Nephron (organoid): ENCODE measurements around the gene WNK2.

ENCODE experiments used
- H3K27ac Mint-ChIP-seq, 3 experiments: 2 replicates each; pipeline ENCODE4 v1.8.0; 2020; ENCODE audit warnings: mixed read lengths in 3 of 3, mild to moderate bottlenecking in 2 of 3, moderate library complexity in 1 of 3
- H3K27me3 Mint-ChIP-seq: 2 replicates; pipeline ENCODE4 v1.8.0; 2021; ENCODE audit warnings: low read depth, mild to moderate bottlenecking, moderate library complexity, mixed read lengths
- H3K36me3 Mint-ChIP-seq: 2 replicates; pipeline ENCODE4 v1.8.0; 2020; ENCODE audit warnings: low read depth, mixed read lengths
- H3K4me1 Mint-ChIP-seq: 2 replicates; pipeline ENCODE4 v1.8.0; 2020; ENCODE audit warnings: mixed read lengths
- H3K4me3 Mint-ChIP-seq, 3 experiments: 2 replicates each; pipeline ENCODE4 v1.8.0; 2020; ENCODE audit warnings: mild to moderate bottlenecking in 3 of 3, mixed read lengths in 3 of 3, moderate library complexity in 2 of 3
- H3K9me3 Mint-ChIP-seq: 2 replicates; pipeline ENCODE4 v1.8.0; 2020; ENCODE audit warnings: mixed read lengths
- TF ChIP-seq, protein P1 (sequence below), 3 experiments: fragments of 200-600 bp; sonication (generic); IDR thresholded peaks; one replicate each; pipeline ENCODE4 v1.5.0; 2021; ENCODE audit warnings: antibody characterized with exemption in 3 of 3; ENCODE audit not compliant: unreplicated experiment in 3 of 3

WNK2 gene

DNA sequence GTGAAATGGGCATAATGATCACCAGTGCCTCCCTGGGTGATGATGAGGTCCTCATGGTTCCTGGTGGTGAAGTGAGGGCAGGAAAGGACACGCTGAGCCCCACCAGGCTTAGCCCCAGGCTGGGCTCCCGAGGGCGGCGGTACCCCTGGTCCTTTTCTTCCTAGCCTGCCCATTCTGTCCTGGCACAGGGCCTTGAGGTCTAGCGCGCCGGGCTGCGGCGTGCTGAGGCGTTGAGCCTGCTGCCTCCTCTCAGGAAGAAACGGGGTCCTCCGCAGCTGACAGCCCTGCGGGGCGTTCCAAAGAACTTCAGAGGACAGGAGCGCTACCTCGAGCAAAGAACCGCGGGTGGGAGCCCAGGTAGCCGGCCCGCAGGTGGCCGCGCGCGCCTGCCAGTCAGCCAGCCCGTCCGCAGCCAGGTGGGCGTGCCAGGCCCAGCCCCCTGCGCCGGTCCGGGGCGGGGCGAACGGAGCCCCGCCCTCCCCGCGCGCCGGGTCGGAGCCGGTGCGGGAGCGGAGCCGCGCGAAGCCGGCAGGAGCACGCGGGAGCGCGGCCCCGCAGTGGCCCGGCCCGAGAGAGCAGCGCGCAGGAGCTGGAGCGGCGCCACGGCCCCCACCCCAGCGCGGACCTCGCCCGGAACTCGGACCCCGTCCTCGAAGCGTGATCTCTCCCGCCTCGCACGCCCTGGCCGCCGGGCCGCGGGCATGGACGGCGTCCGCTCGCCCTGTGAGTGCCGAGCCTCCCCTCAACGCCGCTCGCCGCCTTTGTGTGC is at the start of gene WNK2:
Gene WNK2 (plus strand): TSS at position 477 of the 769 bp plus-strand sequence. CDS start 791 bp downstream, outside the sequence.
- H3K27me3 Mint-ChIP-seq = peaks cover 52% of the 10 kb centered on the region
- TF ChIP-seq, protein P1, sequence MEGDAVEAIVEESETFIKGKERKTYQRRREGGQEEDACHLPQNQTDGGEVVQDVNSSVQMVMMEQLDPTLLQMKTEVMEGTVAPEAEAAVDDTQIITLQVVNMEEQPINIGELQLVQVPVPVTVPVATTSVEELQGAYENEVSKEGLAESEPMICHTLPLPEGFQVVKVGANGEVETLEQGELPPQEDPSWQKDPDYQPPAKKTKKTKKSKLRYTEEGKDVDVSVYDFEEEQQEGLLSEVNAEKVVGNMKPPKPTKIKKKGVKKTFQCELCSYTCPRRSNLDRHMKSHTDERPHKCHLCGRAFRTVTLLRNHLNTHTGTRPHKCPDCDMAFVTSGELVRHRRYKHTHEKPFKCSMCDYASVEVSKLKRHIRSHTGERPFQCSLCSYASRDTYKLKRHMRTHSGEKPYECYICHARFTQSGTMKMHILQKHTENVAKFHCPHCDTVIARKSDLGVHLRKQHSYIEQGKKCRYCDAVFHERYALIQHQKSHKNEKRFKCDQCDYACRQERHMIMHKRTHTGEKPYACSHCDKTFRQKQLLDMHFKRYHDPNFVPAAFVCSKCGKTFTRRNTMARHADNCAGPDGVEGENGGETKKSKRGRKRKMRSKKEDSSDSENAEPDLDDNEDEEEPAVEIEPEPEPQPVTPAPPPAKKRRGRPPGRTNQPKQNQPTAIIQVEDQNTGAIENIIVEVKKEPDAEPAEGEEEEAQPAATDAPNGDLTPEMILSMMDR (IDR thresholded peaks at IDR 0.05; ENCODE audit: unreplicated experiment in 3 of 3) = no peak
- no peaks in the 10 kb centered on the region for H3K9me3 Mint-ChIP-seq
- peaks cover 28% of the 10 kb centered on the region for H3K4me1 Mint-ChIP-seq
- H3K27ac Mint-ChIP-seq = peak within 1 kb of the TSS in 2 of 3 experiments; percentile 46 to 54
- peak within 1 kb of the TSS; percentile 78 to 85 (median 81) for H3K4me3 Mint-ChIP-seq
- H3K36me3 Mint-ChIP-seq = no peaks in the 10 kb centered on the region

DNA sequence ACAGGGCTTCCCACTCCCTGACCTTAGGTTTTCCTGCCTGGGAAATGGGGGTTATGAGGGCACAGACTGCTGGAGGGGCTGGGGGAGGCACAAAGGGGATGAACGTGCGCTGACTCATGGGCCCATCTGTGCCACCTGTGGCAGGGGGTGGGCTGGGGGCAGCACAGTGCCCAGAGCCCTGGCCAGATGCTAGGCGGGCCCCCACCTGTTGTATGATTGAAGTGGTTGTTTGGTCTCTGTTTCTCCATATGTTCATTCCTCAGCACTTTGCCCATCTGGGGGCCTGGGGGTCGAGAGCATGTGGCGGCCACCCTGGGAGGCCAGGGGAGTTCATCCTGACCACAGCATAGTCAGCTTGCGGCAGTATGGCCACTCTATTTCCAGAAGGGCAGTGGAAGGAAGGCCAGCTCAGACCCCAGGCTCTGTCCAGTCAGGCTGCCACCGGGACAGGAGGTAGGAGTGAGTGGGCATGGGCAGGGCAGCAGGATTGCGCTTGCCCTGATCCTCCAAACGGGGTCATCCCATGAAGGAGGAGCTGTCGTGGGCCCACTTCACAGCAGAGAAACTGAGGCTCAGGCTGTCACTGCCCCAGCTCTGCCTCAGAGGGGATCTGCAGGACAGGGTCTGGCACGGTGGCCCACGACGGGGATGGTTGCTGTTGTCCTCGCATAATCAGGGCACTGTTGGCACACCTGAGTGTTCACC is 49.0 kb upstream of the WNK2 start:
- no peaks in the 10 kb centered on the region for H3K36me3 Mint-ChIP-seq
- peak overlapping the region; percentile 49 to 80 (median 78) for H3K27ac Mint-ChIP-seq
- TF ChIP-seq, protein P1 (IDR thresholded peaks at IDR 0.05; ENCODE audit: unreplicated experiment in 3 of 3) = no peak
- peaks cover 5% of the 10 kb centered on the region for H3K27me3 Mint-ChIP-seq
- H3K9me3 Mint-ChIP-seq = no peaks in the 10 kb centered on the region
- H3K4me3 Mint-ChIP-seq = peak overlapping the region; percentile 80 to 86 (median 85)
- peaks cover 23% of the 10 kb centered on the region for H3K4me1 Mint-ChIP-seq

DNA sequence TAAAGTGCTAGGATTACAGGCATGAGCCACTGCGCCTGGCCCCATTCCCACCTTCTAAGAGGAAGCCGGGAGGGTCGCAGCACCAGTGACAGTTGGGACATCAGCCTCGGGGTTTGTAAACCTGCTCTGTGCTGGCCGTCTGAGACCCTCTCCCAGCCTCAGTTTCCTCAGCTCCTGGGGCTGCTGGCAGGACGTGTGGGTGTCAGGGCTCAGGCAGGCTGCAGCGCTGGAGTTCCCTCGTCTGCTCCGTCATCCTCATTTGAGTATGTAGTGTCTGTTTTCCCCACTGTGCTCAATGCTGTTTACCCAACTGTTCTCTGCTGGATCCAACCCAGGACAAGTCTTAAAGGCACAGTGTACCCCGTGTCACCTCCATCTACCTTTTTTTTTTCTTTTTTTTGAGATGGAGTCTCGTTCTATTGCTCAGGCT is 47.9 kb upstream of the WNK2 start:
- H3K9me3 Mint-ChIP-seq = no peaks in the 10 kb centered on the region
- TF ChIP-seq, protein P1 (IDR thresholded peaks at IDR 0.05; ENCODE audit: unreplicated experiment in 3 of 3) = no peak
- peak overlapping the region; percentile 69 to 84 (median 76) for H3K4me3 Mint-ChIP-seq
- peaks cover 23% of the 10 kb centered on the region for H3K4me1 Mint-ChIP-seq
- peak overlapping the region in 2 of 3 experiments; percentile 65 to 75 for H3K27ac Mint-ChIP-seq
- peaks cover 5% of the 10 kb centered on the region for H3K27me3 Mint-ChIP-seq
- no peaks in the 10 kb centered on the region for H3K36me3 Mint-ChIP-seq

DNA sequence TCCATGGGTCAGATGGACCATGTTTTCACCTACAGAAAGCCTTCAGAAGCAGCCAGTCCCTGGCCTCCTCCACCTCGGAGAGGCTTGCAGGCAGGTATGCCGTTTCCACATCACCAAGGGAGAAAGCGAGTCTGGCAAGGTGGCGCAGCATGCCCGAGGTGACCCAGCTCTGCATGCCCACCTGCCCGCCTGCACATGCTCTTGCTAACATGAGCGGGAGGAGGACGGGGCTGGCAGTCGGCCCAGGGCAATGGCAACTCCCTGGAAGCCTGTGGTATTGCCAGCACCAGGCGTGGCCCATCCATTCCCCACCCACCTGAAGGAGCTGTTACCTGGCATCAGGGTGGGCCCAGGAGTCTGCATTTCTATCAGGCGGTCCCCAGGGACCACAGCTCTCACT is 46.6 kb upstream of the WNK2 start:
- H3K4me3 Mint-ChIP-seq = no peak overlapping the region
- H3K9me3 Mint-ChIP-seq = no peaks in the 10 kb centered on the region
- TF ChIP-seq, protein P1 (IDR thresholded peaks at IDR 0.05; ENCODE audit: unreplicated experiment in 3 of 3) = no peak
- no peaks in the 10 kb centered on the region for H3K36me3 Mint-ChIP-seq
- H3K27ac Mint-ChIP-seq = no peak overlapping the region
- H3K4me1 Mint-ChIP-seq = peaks cover 22% of the 10 kb centered on the region
- H3K27me3 Mint-ChIP-seq = peaks cover 5% of the 10 kb centered on the region

DNA sequence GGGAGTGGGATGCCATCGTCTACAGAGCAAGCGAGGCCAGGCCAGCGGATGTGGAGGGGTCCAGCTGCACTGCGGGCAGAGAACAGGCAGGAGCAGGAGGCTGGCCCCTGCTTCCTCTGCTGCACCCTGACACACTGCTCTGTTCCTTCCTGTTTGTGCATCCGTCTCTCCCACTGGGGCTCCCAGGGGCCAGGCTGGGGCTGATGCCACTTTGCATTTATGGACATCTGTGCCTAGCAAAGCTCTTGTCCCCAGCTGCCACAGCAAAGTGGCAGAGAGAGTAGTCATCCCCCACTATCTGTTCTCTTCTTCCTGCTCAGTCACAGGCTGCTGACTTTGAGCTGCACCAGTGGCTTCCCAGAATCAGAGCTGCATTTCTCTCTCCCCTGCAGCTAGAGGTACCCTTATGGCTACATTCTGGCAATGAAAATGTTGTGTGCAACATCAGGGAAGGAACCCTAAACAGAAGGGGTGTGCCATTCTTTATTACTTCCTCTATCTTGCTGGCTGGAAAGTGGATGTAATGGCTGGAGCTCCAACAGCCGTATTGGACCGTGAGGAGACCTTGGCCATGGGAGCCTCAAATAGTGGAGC is 45.7 kb upstream of the WNK2 start:
- Mint-ChIP-seq H3K36me3 (no peaks in the 10 kb centered on the region), H3K4me3 (peak overlapping the region in 2 of 3 experiments; percentile 17 to 47), H3K27ac (no peak overlapping the region), H3K9me3 (no peaks in the 10 kb centered on the region), H3K4me1 (peaks cover 13% of the 10 kb centered on the region), H3K27me3 (peaks cover 5% of the 10 kb centered on the region)
- TF ChIP-seq, protein P1 (IDR thresholded peaks at IDR 0.05; ENCODE audit: unreplicated experiment in 3 of 3) = no peak
